K562 (cell line): ENCODE measurements around the gene ARL16. TPM values are rescaled to one million over a fixed set of nuclear protein-coding genes. Genes with fewer than 3 reads are reported as not detected.

Experiments
- CBX1 ChIP-seq: sonication (generic); IDR thresholded peaks from 2 replicates; pipeline ENCODE4 v1.6.1; 2016; ENCODE audit warnings: antibody characterized with exemption, low read depth, mild to moderate bottlenecking
- GABPA ChIP-seq: fragments of 200-800 bp; sonication (Bioruptor generic); conservative IDR thresholded peaks from 2 replicates; pipeline ENCODE4 v1.6.1; 2016; ENCODE audit warnings: low read depth, missing genetic modification characterization, missing compliant biosample characterization
- GATA2 ChIP-seq: sonication (generic); formaldehyde crosslinking; IDR thresholded peaks from 2 replicates; pipeline ENCODE4 v1.4.0; 2020; ENCODE audit warnings: mild to moderate bottlenecking, missing genetic modification reagents
- MAX ChIP-seq: sonication (generic); formaldehyde crosslinking; IDR thresholded peaks from 2 replicates; pipeline ENCODE4 v1.9.0; 2022; ENCODE audit warnings: mild to moderate bottlenecking, missing genetic modification reagents
- MYBL2 ChIP-seq, 2 experiments: fragments of 450-650 bp in 1 of 2; sonication (generic) in 1 of 2; formaldehyde crosslinking in 1 of 2; IDR thresholded peaks; 2 replicates each; pipeline versions ENCODE4 v1.6.1 to v1.8.1; 2017 to 2022; ENCODE audit warnings: borderline replicate concordance in 1 of 2, inconsistent platforms in 1 of 2, low read depth in 1 of 2, mild to moderate bottlenecking in 1 of 2, missing genetic modification reagents in 1 of 2, moderate library complexity in 1 of 2
- SMAD1 ChIP-seq: fragments of 150-350 bp; IDR thresholded peaks from 2 replicates; pipeline ENCODE4 v1.6.1; 2014; ENCODE audit warnings: low read length, low read depth; ENCODE audit not compliant: partially characterized antibody
- STAT6 ChIP-seq: sonication (generic); formaldehyde crosslinking; IDR thresholded peaks from 2 replicates; pipeline ENCODE4 v1.8.1; 2023; ENCODE audit warnings: mild to moderate bottlenecking, missing genetic modification reagents
- SUPT5H ChIP-seq: fragments of 450-650 bp; IDR thresholded peaks from 2 replicates; pipeline ENCODE4 v1.6.1; 2016
- TAF9B ChIP-seq: fragments of 450-650 bp; IDR thresholded peaks from 2 replicates; pipeline ENCODE4 v1.6.1; 2018; ENCODE audit warnings: mild to moderate bottlenecking; ENCODE audit not compliant: partially characterized antibody
- ZNF146 ChIP-seq: IDR thresholded peaks from one replicate; pipeline ENCODE4 v1.6.1; 2018; ENCODE audit warnings: missing compliant biosample characterization; ENCODE audit not compliant: unreplicated experiment
- ZNF449 ChIP-seq: fragments of 250-450 bp; sonication (Bioruptor Pico); IDR thresholded peaks from 2 replicates; pipeline ENCODE4 v1.8.0; 2022; ENCODE audit warnings: moderate library complexity, mild to moderate bottlenecking, inconsistent platforms
- ZNF766 ChIP-seq: fragments of 200-800 bp; sonication (Bioruptor generic); conservative IDR thresholded peaks from 2 replicates; pipeline ENCODE4 v1.6.1; 2016; ENCODE audit warnings: missing genetic modification characterization, missing compliant biosample characterization
- polyA plus RNA-seq, 8 experiments: library from polyadenylated mRNA; depleted of rRNA in 4 of 8; stranded (reverse) in 5 of 8; unstranded in 3 of 8; fragments of >200 nt; fragmentation: Nextera tagmentation in 2 of 8; fragmentation: Illumina TruSeq in 1 of 8; extraction: Ambion mirVana in 2 of 8; extraction: Trizol in 1 of 8; gene quantifications; 2 replicates each; pipeline versions ENCODE4 v1.2.1 to v1.2.3, GENCODE V29; 2011 to 2014; ENCODE audit warnings: inconsistent platforms in 1 of 8, missing spikeins in 1 of 8
- total RNA-seq, 7 experiments: library from RNA; depleted of rRNA in 6 of 7; stranded (reverse); fragments of >200 nt in 6 of 7; fragmentation: Illumina TruSeq in 2 of 7; extraction: Trizol in 2 of 7; gene quantifications; 2 replicates each; pipeline versions ENCODE4 v1.2.1 to v1.2.3, GENCODE V29; 2011 to 2021; ENCODE audit warnings: low replicate concordance in 1 of 7
- TF ChIP-seq, protein P1 (sequence below), 2 experiments: fragments of 450-650 bp; formaldehyde crosslinking in 1 of 2; IDR thresholded peaks; 2 replicates each; pipeline versions ENCODE4 v1.4.0 to v1.6.1; 2014 to 2020; ENCODE audit warnings: mild to moderate bottlenecking in 2 of 2, borderline replicate concordance in 1 of 2, low read depth in 1 of 2

The ARL16 gene
- total and polyA plus RNA-seq, 9 of the 15 experiments (the other 6 are each of a cell fraction or from before 2014, with no cell fraction given), result 5.4 to 32.4 (median 22.6) TPM

DNA sequence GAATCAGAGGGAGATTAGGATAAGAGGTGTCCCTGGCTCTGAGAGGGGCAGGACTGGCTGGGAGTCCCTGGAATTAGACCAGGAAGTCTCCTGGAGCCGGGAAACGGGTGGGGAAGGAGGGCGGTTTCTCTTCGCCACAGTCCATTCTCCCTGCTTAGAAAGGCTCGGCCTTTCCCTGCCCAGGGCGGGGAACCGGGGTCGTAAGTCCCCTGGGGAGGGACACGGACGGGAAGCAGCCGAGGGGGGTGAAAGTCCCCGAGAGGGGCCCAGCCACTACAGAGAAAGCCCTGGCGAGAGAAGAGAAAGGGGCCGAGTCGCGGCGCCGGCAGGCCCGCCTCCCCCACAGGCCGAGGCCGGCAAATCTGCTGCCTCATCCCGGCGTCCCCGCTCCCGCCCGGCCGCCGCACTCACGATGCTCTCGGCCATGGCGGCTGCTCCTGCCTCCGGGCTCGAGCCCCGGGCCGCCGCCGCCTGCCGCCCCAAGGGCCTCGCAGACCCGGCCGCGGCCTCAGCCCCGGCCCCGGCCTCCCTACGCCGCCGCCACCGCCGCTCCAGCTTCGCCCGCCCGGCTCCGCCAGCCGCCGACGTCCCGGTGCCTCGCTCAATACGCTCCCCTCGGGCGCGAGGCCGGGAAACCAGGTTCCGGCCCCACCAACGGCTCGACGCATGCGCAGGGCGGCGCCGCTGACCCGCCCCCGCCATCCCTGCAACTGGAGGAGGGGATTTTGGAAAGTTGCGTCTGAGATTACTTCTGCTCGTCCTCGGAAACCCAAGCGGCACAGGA is 46.9 kb downstream of the ARL16 start, which contains the start of the genes NPLOC4 and TSPAN10 (continued):
- TF ChIP-seq, protein P1, sequence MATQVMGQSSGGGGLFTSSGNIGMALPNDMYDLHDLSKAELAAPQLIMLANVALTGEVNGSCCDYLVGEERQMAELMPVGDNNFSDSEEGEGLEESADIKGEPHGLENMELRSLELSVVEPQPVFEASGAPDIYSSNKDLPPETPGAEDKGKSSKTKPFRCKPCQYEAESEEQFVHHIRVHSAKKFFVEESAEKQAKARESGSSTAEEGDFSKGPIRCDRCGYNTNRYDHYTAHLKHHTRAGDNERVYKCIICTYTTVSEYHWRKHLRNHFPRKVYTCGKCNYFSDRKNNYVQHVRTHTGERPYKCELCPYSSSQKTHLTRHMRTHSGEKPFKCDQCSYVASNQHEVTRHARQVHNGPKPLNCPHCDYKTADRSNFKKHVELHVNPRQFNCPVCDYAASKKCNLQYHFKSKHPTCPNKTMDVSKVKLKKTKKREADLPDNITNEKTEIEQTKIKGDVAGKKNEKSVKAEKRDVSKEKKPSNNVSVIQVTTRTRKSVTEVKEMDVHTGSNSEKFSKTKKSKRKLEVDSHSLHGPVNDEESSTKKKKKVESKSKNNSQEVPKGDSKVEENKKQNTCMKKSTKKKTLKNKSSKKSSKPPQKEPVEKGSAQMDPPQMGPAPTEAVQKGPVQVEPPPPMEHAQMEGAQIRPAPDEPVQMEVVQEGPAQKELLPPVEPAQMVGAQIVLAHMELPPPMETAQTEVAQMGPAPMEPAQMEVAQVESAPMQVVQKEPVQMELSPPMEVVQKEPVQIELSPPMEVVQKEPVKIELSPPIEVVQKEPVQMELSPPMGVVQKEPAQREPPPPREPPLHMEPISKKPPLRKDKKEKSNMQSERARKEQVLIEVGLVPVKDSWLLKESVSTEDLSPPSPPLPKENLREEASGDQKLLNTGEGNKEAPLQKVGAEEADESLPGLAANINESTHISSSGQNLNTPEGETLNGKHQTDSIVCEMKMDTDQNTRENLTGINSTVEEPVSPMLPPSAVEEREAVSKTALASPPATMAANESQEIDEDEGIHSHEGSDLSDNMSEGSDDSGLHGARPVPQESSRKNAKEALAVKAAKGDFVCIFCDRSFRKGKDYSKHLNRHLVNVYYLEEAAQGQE (IDR thresholded peaks at IDR 0.05; ENCODE audit: borderline replicate concordance), result 0 out of 2 replicates have a peak, but pooled peaks have one; percentile 27
- TF ChIP-seq, protein P1 (CRISPR knock-in tag; IDR thresholded peaks at IDR 0.05; ENCODE audit: low read depth), result peak; percentile 73
- peak; percentile 6; the same call in 1 of the 2 replicates for TF ChIP-seq MAX (CRISPR knock-in tag)
- no peak for TF ChIP-seq ZNF449 (CRISPR knock-in tag)
- no peak for TF ChIP-seq ZNF146 (CRISPR knock-in tag)
- peak; percentile 46; the same call in 1 of the 2 replicates for TF ChIP-seq CBX1
- 0 out of 2 replicates have a peak, but pooled peaks have one; percentile 52 for TF ChIP-seq ZNF766
- no peak for TF ChIP-seq STAT6 (CRISPR knock-in tag)
- no peak for TF ChIP-seq TAF9B
- peak; percentile 69 for TF ChIP-seq SMAD1
- peak; percentile 94 for TF ChIP-seq GABPA (tag)
- TF ChIP-seq MYBL2 (IDR thresholded peaks at IDR 0.05; ENCODE audit: low read depth), result no peak
- no peak for TF ChIP-seq MYBL2 (CRISPR knock-in tag; IDR thresholded peaks at IDR 0.05; ENCODE audit: borderline replicate concordance)
- no peak for TF ChIP-seq GATA2 (CRISPR knock-in tag)
- no peak for TF ChIP-seq SUPT5H
